HCT116 (cell line): ENCODE data around the gene CORO2A. TPM values are rescaled to one million over a fixed set of nuclear protein-coding genes. Genes with fewer than 3 reads are reported as not detected.

ENCODE experiments used
- ATAC-seq: fragments of 200-7000 bp; cut with Tn5 transposase; 2 replicates; pipeline ENCODE4 v1.9.1; 2020; ENCODE audit warnings: mild to moderate bottlenecking, moderate library complexity
- BruUV-seq: library from RNA; stranded (reverse); fragments of 400-500 nt; replicated peaks from 2 replicates; lab custom pipeline; 2021; lab: Mats Ljungman, UMichigan
- CTCF ChIA-PET: fragments of 300-600 bp; sonication (Branson Sonifier 250); formaldehyde crosslinking; loops from one replicate; lab custom pipeline; 2021; ENCODE audit warnings: antibody characterized with exemption; lab: Charles Lee
- POLR2A ChIA-PET: fragments of 300-600, 350-600 bp; sonication (Branson Sonifier 250); formaldehyde crosslinking; loops from one replicate; lab custom pipeline; 2021; ENCODE audit warnings: antibody characterized with exemption; lab: Charles Lee
- RAD21 ChIA-PET, 2 experiments: fragments of 300-600 bp; sonication (Branson Sonifier 250); formaldehyde crosslinking; loops; one replicate each; lab custom pipeline; 2023; ENCODE audit warnings: low total read pairs in 2 of 2; ENCODE audit not compliant: uncharacterized antibody in 2 of 2, unreplicated experiment in 2 of 2, low non-redundant PET in 1 of 2; lab: Charles Lee
- DNase-seq: peaks from one replicate; pipeline ENCODE4 v3.0.0-alpha.2; 2010; ENCODE audit warnings: low read depth, low spot score
- H2AFZ ChIP-seq: fragments of 200-600 bp; shearing (Covaris generic), sonication (generic); 2 replicates; pipeline ENCODE4 v1.6.1; 2017; ENCODE audit warnings: low read depth, mixed run types, mixed read lengths, antibody characterized with exemption, low read length; ENCODE audit not compliant: poor library complexity, severe bottlenecking
- H3K27ac ChIP-seq: 2 replicates; pipeline ENCODE4 v1.5.1; 2012; ENCODE audit warnings: low read depth, low read length
- H3K27me3 ChIP-seq: fragments of 200-600 bp; sonication (generic); 2 replicates; pipeline ENCODE4 v1.6.1; 2016; ENCODE audit warnings: mixed run types, low read length, mixed read lengths; ENCODE audit not compliant: insufficient read depth
- H3K36me3 ChIP-seq, 2 experiments: fragments of 200-500 bp in 1 of 2; fragments of 200-600 bp in 1 of 2; sonication (Bioruptor generic) in 1 of 2; sonication (generic) in 1 of 2; 2 replicates each; pipeline versions ENCODE4 v1.5.1 to v1.6.1; 2014 to 2016; ENCODE audit warnings: low read length in 2 of 2, inconsistent platforms in 1 of 2, mixed read lengths in 1 of 2, mixed run types in 1 of 2; ENCODE audit not compliant: insufficient read depth in 2 of 2, control insufficient read depth in 1 of 2
- H3K4me1 ChIP-seq, 2 experiments: fragments of 200-600 bp in 1 of 2; sonication (generic) in 1 of 2; 2 replicates each; pipeline versions ENCODE4 v1.5.1 to v1.6.1; 2012 to 2017; ENCODE audit warnings: low read length in 2 of 2, inconsistent platforms in 1 of 2, mild to moderate bottlenecking in 1 of 2, mixed read lengths in 1 of 2, mixed run types in 1 of 2, moderate library complexity in 1 of 2; ENCODE audit not compliant: insufficient read depth in 2 of 2, control insufficient read depth in 1 of 2
- H3K4me2 ChIP-seq: fragments of 200-600 bp; sonication (generic); 2 replicates; pipeline ENCODE4 v1.6.1; 2017; ENCODE audit warnings: mixed run types, low read length, mixed read lengths
- H3K4me3 ChIP-seq, 2 experiments: fragments of 200-600 bp in 1 of 2; sonication (generic) in 1 of 2; replicated peaks in 1 of 2; 2 replicates each; pipeline ENCODE4 v1.5.1; 2011 to 2016; ENCODE audit warnings: low read length in 2 of 2, control low read depth in 1 of 2, low read depth in 1 of 2, mild to moderate bottlenecking in 1 of 2, mixed read lengths in 1 of 2, mixed run types in 1 of 2
- H3K79me2 ChIP-seq: fragments of 200-600 bp; sonication (generic); 2 replicates; pipeline ENCODE4 v1.6.1; 2017; ENCODE audit warnings: mild to moderate bottlenecking, mixed run types, low read length, moderate library complexity, mixed read lengths; ENCODE audit not compliant: insufficient read depth
- H3K9ac ChIP-seq: fragments of 200-600 bp; sonication (generic); 2 replicates; pipeline ENCODE4 v1.6.1; 2016; ENCODE audit warnings: low read length, mixed read lengths
- H3K9me2 ChIP-seq: fragments of 200-600 bp; sonication (generic), shearing (Covaris generic); 2 replicates; pipeline ENCODE4 v1.6.1; 2017; ENCODE audit warnings: mixed run types, mild to moderate bottlenecking, moderate library complexity; ENCODE audit not compliant: insufficient read depth
- H3K9me3 ChIP-seq, 2 experiments: fragments of 200-500 bp in 1 of 2; fragments of 200-600 bp in 1 of 2; sonication (Bioruptor generic) in 1 of 2; sonication (generic) in 1 of 2; 2 replicates each; pipeline ENCODE4 v1.6.1; 2014 to 2017; ENCODE audit warnings: low read length in 2 of 2, mixed read lengths in 2 of 2, inconsistent platforms in 1 of 2, low read depth in 1 of 2, mild to moderate bottlenecking in 1 of 2, mixed run types in 1 of 2, moderate library complexity in 1 of 2; ENCODE audit not compliant: control insufficient read depth in 1 of 2, insufficient read depth in 1 of 2
- H4K20me1 ChIP-seq: fragments of 200-600 bp; sonication (generic), shearing (Covaris generic); 2 replicates; pipeline ENCODE4 v1.6.1; 2017; ENCODE audit warnings: mixed run types, mild to moderate bottlenecking, moderate library complexity; ENCODE audit not compliant: insufficient read depth
- CEBPB ChIP-seq: IDR thresholded peaks from 2 replicates; pipeline ENCODE4 v1.6.1; 2012; ENCODE audit warnings: low read depth
- CTCF ChIP-seq, 3 experiments: fragments of 200-600 bp in 1 of 3; sonication (generic) in 1 of 3; IDR thresholded peaks in 2 of 3; conservative IDR thresholded peaks in 1 of 3; 2 replicates each; pipeline ENCODE4 v1.5.1; 2012 to 2017; ENCODE audit warnings: low read depth in 2 of 3, low read length in 2 of 3, antibody characterized with exemption in 1 of 3, borderline replicate concordance in 1 of 3, control low read depth in 1 of 3, mild to moderate bottlenecking in 1 of 3, mixed read lengths in 1 of 3, mixed run types in 1 of 3, moderate library complexity in 1 of 3; ENCODE audit not compliant: insufficient read depth in 1 of 3
- ELF1 ChIP-seq: IDR thresholded peaks from 2 replicates; pipeline ENCODE4 v1.6.1; 2012; ENCODE audit warnings: low read depth, borderline replicate concordance
- EZH2 ChIP-seq: fragments of 200-600 bp; sonication (generic); IDR thresholded peaks from 2 replicates; pipeline ENCODE4 v1.6.1; 2017; ENCODE audit warnings: antibody characterized with exemption, mixed run types
- FOSL1 ChIP-seq: IDR thresholded peaks from 2 replicates; pipeline ENCODE4 v1.6.1; 2012; ENCODE audit warnings: low read depth
- POLR2A ChIP-seq: IDR thresholded peaks from 2 replicates; pipeline ENCODE4 v1.7.0; 2011; ENCODE audit warnings: borderline replicate concordance; ENCODE audit not compliant: insufficient read depth, insufficient read length; ENCODE audit errors: extremely low read depth
- RAD21 ChIP-seq: IDR thresholded peaks from 2 replicates; pipeline ENCODE4 v1.6.1; 2012; ENCODE audit warnings: low read depth, mild to moderate bottlenecking
- SP1 ChIP-seq: IDR thresholded peaks from 2 replicates; pipeline ENCODE4 v1.6.1; 2012; ENCODE audit warnings: low read depth
- SRF ChIP-seq: IDR thresholded peaks from 2 replicates; pipeline ENCODE4 v1.6.1; 2012; ENCODE audit warnings: low read depth
- TCF7L2 ChIP-seq: IDR thresholded peaks from 2 replicates; pipeline ENCODE4 v1.7.0; 2011; ENCODE audit warnings: borderline replicate concordance, inconsistent platforms; ENCODE audit not compliant: insufficient read depth, insufficient read length; ENCODE audit errors: extremely low read depth
- YY1 ChIP-seq: IDR thresholded peaks from 2 replicates; pipeline ENCODE4 v1.6.1; 2011; ENCODE audit warnings: low read length, low read depth, moderate library complexity, mild to moderate bottlenecking; ENCODE audit not compliant: insufficient replicate concordance; ENCODE audit errors: extremely low read depth
- ZFX ChIP-seq: fragments of 450-650 bp; IDR thresholded peaks from 2 replicates; pipeline ENCODE4 v1.6.1; 2017
- ZNF274 ChIP-seq: fragments of 200-500 bp; sonication (Bioruptor generic); IDR thresholded peaks from 2 replicates; pipeline ENCODE4 v1.6.1; 2014; ENCODE audit warnings: mild to moderate bottlenecking, low read depth, low read length, inconsistent platforms
- intact Hi-C: fragments of 100-400 bp; cut with micrococcal nuclease; formaldehyde crosslinking; loops from 2 replicates; pipeline ENCODE4 v1.10.0; 2022
- total RNA-seq: library from RNA; stranded (reverse); gene quantifications from one replicate; pipeline ENCODE4 v1.2.1, GENCODE V29; 2021; ENCODE audit not compliant: unreplicated experiment
- TF ChIP-seq, protein P1 (sequence below): IDR thresholded peaks from 2 replicates; pipeline ENCODE4 v1.6.1; 2012
- TF ChIP-seq, protein P2 (sequence below): IDR thresholded peaks from 2 replicates; pipeline ENCODE4 v1.6.1; 2012
- TF ChIP-seq, protein P3 (sequence below): IDR thresholded peaks from 2 replicates; pipeline ENCODE4 v1.6.1; 2011; ENCODE audit warnings: mild to moderate bottlenecking, low read length, moderate library complexity; ENCODE audit not compliant: insufficient replicate concordance; ENCODE audit errors: extremely low read depth

CORO2A gene
- total RNA-seq, 1 experiment from 2014 or later, result 5.7 TPM

DNA sequence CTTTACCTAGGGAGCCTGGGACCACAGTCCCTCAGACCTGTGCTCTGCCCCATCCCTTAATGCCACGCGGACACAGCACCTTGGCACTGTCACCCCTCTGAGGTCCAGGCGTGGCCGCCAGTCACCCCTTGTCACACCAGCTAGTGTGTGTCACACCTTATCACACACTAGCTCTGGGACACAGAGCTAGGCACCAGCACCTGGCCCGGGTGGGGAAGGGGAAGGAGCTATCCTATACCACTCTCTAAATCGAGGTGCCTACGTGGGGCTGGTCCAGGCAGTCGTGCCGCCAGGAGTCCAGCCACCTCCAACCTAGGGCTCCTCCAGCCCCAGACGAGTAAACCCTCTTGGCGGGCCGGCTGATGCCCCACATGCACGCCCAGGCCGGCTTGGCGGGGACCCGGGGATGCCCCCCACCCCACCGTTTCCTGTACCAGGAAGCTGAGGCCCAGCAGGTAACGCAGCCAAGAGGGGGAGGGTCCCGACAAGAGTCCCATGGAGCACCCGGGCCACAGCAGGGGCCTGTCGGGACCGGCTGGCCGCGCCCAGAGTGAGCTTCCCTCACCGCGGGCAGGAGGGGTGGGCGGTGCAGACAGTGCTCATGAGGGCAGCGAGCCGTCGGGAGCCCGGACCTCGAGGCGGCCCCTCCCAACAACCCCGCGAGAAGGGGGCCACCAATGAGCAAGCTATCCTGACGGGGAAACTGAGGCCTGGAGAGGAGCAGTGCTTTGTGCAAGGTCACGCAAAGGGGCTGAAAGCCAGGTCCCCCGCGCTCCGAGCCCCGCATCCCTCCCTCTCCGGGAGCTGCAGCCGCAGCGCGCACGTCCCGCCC is 550 bp downstream of the CORO2A start:
- H3K4me2 ChIP-seq, result peak overlapping the region; percentile 98
- no peak for DNase-seq
- H3K36me3 ChIP-seq, result no peaks in the 10 kb centered on the region
- POLR2A ChIA-PET, result no interaction called here
- peaks cover 0 to 20% of the 10 kb centered on the region in 2 experiments; a peak in 2 of 4 replicates for H3K4me1 ChIP-seq
- no peaks in the 10 kb centered on the region for H3K9me3 ChIP-seq
- H3K79me2 ChIP-seq, result no peaks in the 10 kb centered on the region
- CTCF ChIA-PET, result no interaction called here
- H3K4me3 ChIP-seq, result peak overlapping the region; percentile 62 to 77
- peak overlapping the region; percentile 73 for H3K9ac ChIP-seq
- H4K20me1 ChIP-seq, result no peaks in the 10 kb centered on the region
- TF ChIP-seq FOSL1 (no peak), SRF (no peak), ELF1 (no peak), SP1 (no peak), POLR2A (no peak)
- TF ChIP-seq, protein P1, sequence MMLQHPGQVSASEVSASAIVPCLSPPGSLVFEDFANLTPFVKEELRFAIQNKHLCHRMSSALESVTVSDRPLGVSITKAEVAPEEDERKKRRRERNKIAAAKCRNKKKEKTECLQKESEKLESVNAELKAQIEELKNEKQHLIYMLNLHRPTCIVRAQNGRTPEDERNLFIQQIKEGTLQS, result no peak
- TF ChIP-seq, protein P2, sequence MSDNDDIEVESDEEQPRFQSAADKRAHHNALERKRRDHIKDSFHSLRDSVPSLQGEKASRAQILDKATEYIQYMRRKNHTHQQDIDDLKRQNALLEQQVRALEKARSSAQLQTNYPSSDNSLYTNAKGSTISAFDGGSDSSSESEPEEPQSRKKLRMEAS, result 0 out of 2 replicates have a peak, but pooled peaks have one; percentile 1
- ATAC-seq, result peak; percentile 48
- H3K27me3 ChIP-seq, result no peaks in the 10 kb centered on the region
- no peak overlapping the region for H2AFZ ChIP-seq
- no peaks in the 10 kb centered on the region for H3K9me2 ChIP-seq
- BruUV-seq, result no TSS peak
- peak overlapping the region; percentile 47; the same call in 1 of the 2 replicates for H3K27ac ChIP-seq
- RAD21 ChIA-PET, result no interaction called here
- intact Hi-C loops, result loop anchor here (2.0 kb wide), 1 partner anchor 73 kb away; the partner anchor contains the start of gene TRIM14

- BruUV-seq, result no TSS peak
- CTCF ChIA-PET, result no interaction called here
- Histone ChIP-seq H3K9ac (no peak overlapping the region), H2AFZ (no peak overlapping the region), H3K27ac (no peak overlapping the region), H3K4me1 (peaks cover 0 to 20% of the 10 kb centered on the region in 2 experiments; a peak in 2 of 4 replicates), H3K27me3 (no peaks in the 10 kb centered on the region), H3K9me3 (no peaks in the 10 kb centered on the region), H3K36me3 (no peaks in the 10 kb centered on the region), H3K9me2 (no peaks in the 10 kb centered on the region), H3K79me2 (no peaks in the 10 kb centered on the region), H4K20me1 (no peaks in the 10 kb centered on the region), H3K4me3 (no peak overlapping the region), H3K4me2 (peak overlapping the region; percentile 98)
- DNase-seq, result no peak
- no peak for ATAC-seq
- POLR2A ChIA-PET, result no interaction called here
- intact Hi-C loops, result no loop called here
- RAD21 ChIA-PET, result no interaction called here
- TF ChIP-seq CTCF (IDR thresholded peaks at IDR 0.05 in 2 of 3, conservative IDR thresholded peaks at IDR 0.05 in 1 of 3; ENCODE audit: borderline replicate concordance in 1 of 3, insufficient read depth in 1 of 3, low read depth in 2 of 3, low read length in 2 of 3) (no peak), YY1 (no peak), TCF7L2 (no peak), RAD21 (no peak), ZNF274 (no peak), ELF1 (no peak), ZFX (no peak), CEBPB (no peak), EZH2 (no peak)
- TF ChIP-seq, protein P3, sequence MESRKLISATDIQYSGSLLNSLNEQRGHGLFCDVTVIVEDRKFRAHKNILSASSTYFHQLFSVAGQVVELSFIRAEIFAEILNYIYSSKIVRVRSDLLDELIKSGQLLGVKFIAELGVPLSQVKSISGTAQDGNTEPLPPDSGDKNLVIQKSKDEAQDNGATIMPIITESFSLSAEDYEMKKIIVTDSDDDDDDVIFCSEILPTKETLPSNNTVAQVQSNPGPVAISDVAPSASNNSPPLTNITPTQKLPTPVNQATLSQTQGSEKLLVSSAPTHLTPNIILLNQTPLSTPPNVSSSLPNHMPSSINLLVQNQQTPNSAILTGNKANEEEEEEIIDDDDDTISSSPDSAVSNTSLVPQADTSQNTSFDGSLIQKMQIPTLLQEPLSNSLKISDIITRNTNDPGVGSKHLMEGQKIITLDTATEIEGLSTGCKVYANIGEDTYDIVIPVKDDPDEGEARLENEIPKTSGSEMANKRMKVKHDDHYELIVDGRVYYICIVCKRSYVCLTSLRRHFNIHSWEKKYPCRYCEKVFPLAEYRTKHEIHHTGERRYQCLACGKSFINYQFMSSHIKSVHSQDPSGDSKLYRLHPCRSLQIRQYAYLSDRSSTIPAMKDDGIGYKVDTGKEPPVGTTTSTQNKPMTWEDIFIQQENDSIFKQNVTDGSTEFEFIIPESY, result no peak
These were observed 1.2 kb downstream of the CORO2A start for GRCh38 chr9:98191181-98191608.
